ENCODE data around the gene EPB41L4A.
"Not testable (repeated sequence)": the region's sequence is repeated elsewhere in the genome, so short reads cannot be mapped to it uniquely, and the experiment has no call there.

EPB41L4A gene

DNA sequence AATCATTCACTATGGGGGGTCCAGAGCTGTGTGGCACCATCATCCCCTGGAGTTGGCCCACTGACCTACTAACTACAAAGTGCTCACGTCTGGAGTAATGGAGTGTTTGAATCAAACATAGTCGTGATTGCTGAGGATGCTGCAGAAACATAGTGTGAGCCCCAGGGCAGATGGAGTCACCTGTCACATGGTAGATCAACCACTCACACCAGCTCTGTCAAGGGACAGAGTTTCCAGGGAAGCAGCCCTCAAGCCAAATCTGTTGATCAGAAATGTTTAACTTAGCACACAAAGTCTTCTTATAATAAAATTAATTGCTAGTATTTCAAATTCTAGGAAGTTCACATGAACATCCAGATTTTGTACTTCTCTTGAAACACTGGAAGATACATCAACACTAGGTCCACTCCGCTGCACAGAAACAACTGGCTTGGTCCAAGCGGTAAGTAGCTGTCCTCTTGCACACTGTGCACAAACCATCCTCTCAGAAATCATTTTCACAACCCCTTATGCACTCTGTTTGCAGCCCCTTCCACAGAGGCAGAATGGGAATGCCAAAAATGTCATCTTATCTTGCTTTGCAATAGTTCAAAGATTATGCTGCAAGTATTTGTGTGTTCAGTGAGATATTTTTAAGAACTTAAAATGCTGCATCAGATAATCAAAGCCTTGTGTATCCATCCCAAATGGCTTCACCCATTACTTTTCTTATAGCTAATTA, 191.0 kb downstream of the EPB41L4A start:
- H3K4me3 ChIP-seq (ENCODE audit: low read depth, low read length): no peak overlapping the region
- no peak for DNase-seq
- TF ChIP-seq, protein P1, sequence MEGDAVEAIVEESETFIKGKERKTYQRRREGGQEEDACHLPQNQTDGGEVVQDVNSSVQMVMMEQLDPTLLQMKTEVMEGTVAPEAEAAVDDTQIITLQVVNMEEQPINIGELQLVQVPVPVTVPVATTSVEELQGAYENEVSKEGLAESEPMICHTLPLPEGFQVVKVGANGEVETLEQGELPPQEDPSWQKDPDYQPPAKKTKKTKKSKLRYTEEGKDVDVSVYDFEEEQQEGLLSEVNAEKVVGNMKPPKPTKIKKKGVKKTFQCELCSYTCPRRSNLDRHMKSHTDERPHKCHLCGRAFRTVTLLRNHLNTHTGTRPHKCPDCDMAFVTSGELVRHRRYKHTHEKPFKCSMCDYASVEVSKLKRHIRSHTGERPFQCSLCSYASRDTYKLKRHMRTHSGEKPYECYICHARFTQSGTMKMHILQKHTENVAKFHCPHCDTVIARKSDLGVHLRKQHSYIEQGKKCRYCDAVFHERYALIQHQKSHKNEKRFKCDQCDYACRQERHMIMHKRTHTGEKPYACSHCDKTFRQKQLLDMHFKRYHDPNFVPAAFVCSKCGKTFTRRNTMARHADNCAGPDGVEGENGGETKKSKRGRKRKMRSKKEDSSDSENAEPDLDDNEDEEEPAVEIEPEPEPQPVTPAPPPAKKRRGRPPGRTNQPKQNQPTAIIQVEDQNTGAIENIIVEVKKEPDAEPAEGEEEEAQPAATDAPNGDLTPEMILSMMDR (IDR thresholded peaks at IDR 0.05; ENCODE audit: low read depth, low read length, missing control alignments): no peak
- H3K36me3 ChIP-seq (replicated peaks): no peaks in the 10 kb centered on the region
- H3K27ac ChIP-seq: no peak overlapping the region
- in situ Hi-C loops (cut with HindIII; ENCODE audit: low pct_ligation_motif_present, low sequenced_read_pairs): no loop called here
- H3K27me3 ChIP-seq (replicated peaks): no peaks in the 10 kb centered on the region

DNA sequence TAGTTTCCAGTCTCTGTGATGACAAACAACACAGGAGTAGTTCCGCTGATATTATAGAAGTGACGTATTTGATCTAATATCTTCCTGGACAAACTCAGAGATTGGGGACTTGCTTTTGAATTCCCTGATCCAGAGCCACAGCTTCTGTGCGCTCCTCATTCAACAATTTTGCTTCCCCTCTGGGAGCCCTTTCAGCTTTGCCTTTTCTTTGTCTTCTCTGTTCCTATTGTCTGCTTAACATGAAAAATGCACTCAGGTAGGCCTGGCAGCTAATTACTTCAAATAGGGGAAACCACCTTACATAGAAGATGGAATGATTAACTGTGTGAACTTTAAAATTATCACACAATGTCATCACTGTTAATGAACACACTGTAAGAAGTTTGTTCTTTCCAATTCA, 192.9 kb downstream of the EPB41L4A start:
- H3K27ac ChIP-seq: no peak overlapping the region
- DNase-seq: no peak
- no peaks in the 10 kb centered on the region for H3K36me3 ChIP-seq (replicated peaks)
- TF ChIP-seq, protein P1 (IDR thresholded peaks at IDR 0.05; ENCODE audit: low read depth, low read length, missing control alignments): no peak
- H3K4me3 ChIP-seq (ENCODE audit: low read depth, low read length): no peak overlapping the region
- no peaks in the 10 kb centered on the region for H3K27me3 ChIP-seq (replicated peaks)
- in situ Hi-C loops (cut with HindIII; ENCODE audit: low pct_ligation_motif_present, low sequenced_read_pairs): no loop called here

DNA sequence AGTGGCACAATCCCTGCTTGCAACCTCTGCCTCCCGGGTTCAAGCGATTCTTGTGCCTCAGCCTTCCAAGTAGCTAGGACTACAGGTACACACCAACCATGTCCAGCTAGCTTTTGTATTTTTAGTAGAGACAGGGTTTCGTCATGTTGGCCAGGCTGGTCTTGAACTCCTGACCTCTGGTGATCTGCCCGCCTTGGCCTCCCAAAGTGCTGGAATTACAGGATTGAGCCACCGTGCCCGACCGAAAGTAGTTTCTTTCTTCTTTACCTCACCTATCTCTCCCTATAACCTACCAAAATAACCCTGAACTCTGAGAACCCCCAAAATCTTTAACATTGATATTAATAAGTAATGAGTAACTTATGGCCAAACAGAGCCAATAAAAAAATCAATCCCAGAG, 196.1 kb downstream of the EPB41L4A start:
- DNase-seq; H3K4me3 ChIP-seq (ENCODE audit: low read depth, low read length); in situ Hi-C loops (cut with HindIII; ENCODE audit: low pct_ligation_motif_present, low sequenced_read_pairs); H3K27ac ChIP-seq; H3K27me3 ChIP-seq (replicated peaks); H3K36me3 ChIP-seq (replicated peaks): not testable (repeated sequence)

DNA sequence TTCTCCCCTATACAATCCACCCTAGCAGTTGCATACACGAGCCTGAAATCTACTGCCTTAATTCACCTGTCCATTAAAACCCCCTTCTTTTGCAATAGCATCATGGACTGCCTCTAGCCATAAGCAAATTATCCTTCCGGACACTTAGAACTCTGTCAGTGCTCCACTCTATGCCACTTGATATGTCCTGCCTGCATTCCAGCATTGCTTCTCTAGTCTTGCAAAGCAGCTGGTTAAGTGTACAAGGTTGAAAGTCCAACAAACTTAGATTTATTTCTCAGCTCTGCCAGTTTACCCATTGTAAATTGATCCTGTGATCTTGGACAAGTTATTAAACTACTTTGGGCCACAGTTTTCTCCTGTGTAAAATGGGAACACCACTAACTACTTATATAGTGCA, 197.9 kb downstream of the EPB41L4A start:
- no peaks in the 10 kb centered on the region for H3K36me3 ChIP-seq (replicated peaks)
- TF ChIP-seq, protein P1 (IDR thresholded peaks at IDR 0.05; ENCODE audit: low read depth, low read length, missing control alignments): no peak

DNA sequence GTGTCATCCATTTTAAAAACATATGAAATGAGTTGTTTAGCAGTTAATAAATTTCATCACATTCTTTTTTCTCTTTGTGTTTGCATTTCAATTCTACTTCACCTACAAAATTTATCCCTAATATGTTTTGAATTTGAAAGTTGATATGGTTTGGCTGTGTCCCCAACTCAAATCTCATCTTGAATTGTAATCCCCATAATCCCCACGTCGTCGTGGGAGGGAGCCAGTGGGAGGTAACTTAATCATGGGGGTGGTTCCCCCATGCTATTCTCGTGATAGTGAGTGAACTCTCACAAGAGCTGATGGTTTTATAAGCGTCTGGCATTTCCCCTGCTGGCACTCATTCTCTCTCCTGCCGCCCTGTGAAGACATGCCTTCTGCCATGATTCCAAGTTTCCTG, 200.1 kb downstream of the EPB41L4A start:
- TF ChIP-seq, protein P1 (IDR thresholded peaks at IDR 0.05; ENCODE audit: low read depth, low read length, missing control alignments): no peak
- H3K27ac ChIP-seq: no peak overlapping the region
- in situ Hi-C loops (cut with HindIII; ENCODE audit: low pct_ligation_motif_present, low sequenced_read_pairs): no loop called here
- no peaks in the 10 kb centered on the region for H3K27me3 ChIP-seq (replicated peaks)
- no peak for DNase-seq
- H3K4me3 ChIP-seq (ENCODE audit: low read depth, low read length): no peak overlapping the region
- no peaks in the 10 kb centered on the region for H3K36me3 ChIP-seq (replicated peaks)

More for the DNA sequence above, 197.9 kb downstream of the EPB41L4A start:
- no peaks in the 10 kb centered on the region for H3K27me3 ChIP-seq (replicated peaks)
- H3K4me3 ChIP-seq (ENCODE audit: low read depth, low read length): no peak overlapping the region
- H3K27ac ChIP-seq: no peak overlapping the region
- DNase-seq: no peak
- in situ Hi-C loops (cut with HindIII; ENCODE audit: low pct_ligation_motif_present, low sequenced_read_pairs): no loop called here

DNA sequence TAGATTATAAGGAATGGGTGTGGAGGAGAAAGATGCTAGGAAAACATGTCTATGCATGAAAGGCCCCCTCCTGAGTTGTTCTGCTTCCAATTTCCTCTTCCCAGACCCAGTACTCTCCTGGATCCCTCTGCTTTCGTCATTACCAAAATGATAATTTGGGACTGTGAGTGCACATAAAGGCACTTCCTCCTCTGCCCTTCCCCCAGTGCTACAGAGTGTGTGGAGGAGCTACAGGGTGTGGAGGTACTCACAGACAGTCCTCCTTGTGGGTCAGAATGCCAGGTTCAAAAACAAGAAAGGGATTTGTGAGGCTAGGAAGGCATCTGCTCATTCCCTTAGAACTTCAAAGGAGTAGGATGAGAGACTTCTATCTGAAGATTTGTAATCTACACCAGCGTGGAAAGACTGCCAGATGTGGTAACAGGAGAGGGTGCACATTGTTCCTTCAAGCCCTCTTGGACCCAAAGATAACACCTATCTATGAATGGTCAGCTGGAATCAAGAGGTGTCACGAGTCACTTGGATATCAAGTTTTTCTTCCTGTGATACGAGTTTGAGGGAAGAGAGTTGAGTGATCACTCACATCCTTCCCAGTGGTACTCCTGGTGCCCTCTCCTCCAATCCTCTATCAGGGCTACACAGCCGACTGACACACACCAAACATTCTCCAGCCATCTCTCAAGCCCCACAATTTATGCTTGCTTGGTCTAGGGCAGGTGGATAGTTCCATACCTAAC, 201.1 kb downstream of the EPB41L4A start:
- Histone ChIP-seq H3K4me3 (ENCODE audit: low read depth, low read length) (no peak overlapping the region), H3K27ac (no peak overlapping the region), H3K36me3 (replicated peaks) (no peaks in the 10 kb centered on the region), H3K27me3 (replicated peaks) (no peaks in the 10 kb centered on the region)
- in situ Hi-C loops (cut with HindIII; ENCODE audit: low pct_ligation_motif_present, low sequenced_read_pairs): no loop called here
- TF ChIP-seq, protein P1 (IDR thresholded peaks at IDR 0.05; ENCODE audit: low read depth, low read length, missing control alignments): no peak
- no peak for DNase-seq

Measured in brain microvascular endothelial cell (primary cell).